Uterus (tissue), 4 donors: ENCODE measurements around the gene PLEKHD1. TPM values are rescaled to one million over a fixed set of nuclear protein-coding genes. Genes with fewer than 3 reads are reported as not detected.
"Not testable (repeated sequence)": the region's sequence is repeated elsewhere in the genome, so short reads cannot be mapped to it uniquely, and the experiment has no call there.

Source experiments
- DNase-seq, 2 donors: peaks; one replicate each; pipeline ENCODE4 v3.0.0-alpha.2; 2019 to 2020
- H3K27ac ChIP-seq, 2 donors: fragments of 200-600 bp; sonication (generic); 1 replicate in 1 of 2; 2 replicates in 1 of 2; pipeline ENCODE4 v1.5.1; 2016 to 2018
- H3K27me3 ChIP-seq, 2 donors: fragments of 200-600 bp; sonication (generic); one replicate each; pipeline ENCODE4 v1.5.1; 2018 to 2019; ENCODE audit warnings: control low read depth in 1 of 2
- H3K36me3 ChIP-seq, 2 donors: fragments of 200-600 bp; sonication (generic); one replicate each; pipeline ENCODE4 v1.5.1; 2019; ENCODE audit warnings: control low read depth in 1 of 2
- H3K4me1 ChIP-seq, 2 donors: fragments of 200-600 bp; sonication (generic); one replicate each; pipeline ENCODE4 v1.5.1; 2018 to 2019; ENCODE audit warnings: control low read depth in 1 of 2
- H3K4me3 ChIP-seq, 2 donors: fragments of 200-600 bp; sonication (generic); 1 replicate in 1 of 2; 2 replicates in 1 of 2; pipeline ENCODE4 v1.5.1; 2018 to 2019; ENCODE audit warnings: mild to moderate bottlenecking in 1 of 2
- H3K9me3 ChIP-seq, 2 donors: fragments of 200-600 bp; sonication (generic); one replicate each; pipeline ENCODE4 v1.5.1; 2019; ENCODE audit warnings: control low read depth in 1 of 2
- CTCF ChIP-seq, 4 experiments: fragments of 200-600 bp in 2 of 4; fragments of 450-650 bp in 2 of 4; sonication (generic) in 2 of 4; IDR thresholded peaks; one replicate each; pipeline ENCODE4 v1.5.1; 2016 to 2019; ENCODE audit warnings: antibody characterized with exemption in 4 of 4, mild to moderate bottlenecking in 2 of 4, moderate library complexity in 1 of 4
- POLR2A ChIP-seq, 2 donors: fragments of 450-650 bp; IDR thresholded peaks; one replicate each; pipeline ENCODE4 v1.6.1; 2016; ENCODE audit warnings: antibody characterized with exemption in 2 of 2, mild to moderate bottlenecking in 1 of 2, moderate library complexity in 1 of 2
- intact Hi-C: fragments of 100-400 bp; cut with DNase I; formaldehyde crosslinking; loops from one replicate; pipeline ENCODE4 v1.15.1; 2023; ENCODE audit warnings: low total_unique reads
- total RNA-seq, 4 donors: library from RNA; depleted of rRNA in 3 of 4; stranded (reverse); fragments of >200 nt in 3 of 4; gene quantifications; one replicate each; pipeline versions ENCODE4 v1.1.0 to v1.2.4, GENCODE V29; 2014 to 2023
- donor health status: DM: yes; HTN: yes; CAD: no.

Gene PLEKHD1
- total RNA-seq, 4 donors from 2014 or later: 0.24 to 0.76 TPM; not detected in 2

GRCh38 chr14:69473946-69474345, 10.6 kb upstream of the PLEKHD1 start:
- TF ChIP-seq CTCF (IDR thresholded peaks at IDR 0.05) (no peak), POLR2A (IDR thresholded peaks at IDR 0.05) (no peak)
- no peak for DNase-seq
- Histone ChIP-seq H3K4me3 (no peak overlapping the region), H3K27ac (no peak overlapping the region), H3K27me3 (no peaks in the 10 kb centered on the region), H3K36me3 (no peaks in the 10 kb centered on the region), H3K9me3 (no peaks in the 10 kb centered on the region), H3K4me1 (no peaks in the 10 kb centered on the region)
- intact Hi-C loops: no loop called here

- Histone ChIP-seq H3K27me3 (no peaks in the 10 kb centered on the region), H3K27ac (no peak overlapping the region), H3K4me3 (no peak overlapping the region), H3K36me3 (no peaks in the 10 kb centered on the region), H3K9me3 (no peaks in the 10 kb centered on the region), H3K4me1 (no peaks in the 10 kb centered on the region)
- intact Hi-C loops: no loop called here
- DNase-seq: no peak
- TF ChIP-seq CTCF (IDR thresholded peaks at IDR 0.05): no peak
These were observed 9.2 kb upstream of the PLEKHD1 start for GRCh38 chr14:69475194-69475818.

DNA sequence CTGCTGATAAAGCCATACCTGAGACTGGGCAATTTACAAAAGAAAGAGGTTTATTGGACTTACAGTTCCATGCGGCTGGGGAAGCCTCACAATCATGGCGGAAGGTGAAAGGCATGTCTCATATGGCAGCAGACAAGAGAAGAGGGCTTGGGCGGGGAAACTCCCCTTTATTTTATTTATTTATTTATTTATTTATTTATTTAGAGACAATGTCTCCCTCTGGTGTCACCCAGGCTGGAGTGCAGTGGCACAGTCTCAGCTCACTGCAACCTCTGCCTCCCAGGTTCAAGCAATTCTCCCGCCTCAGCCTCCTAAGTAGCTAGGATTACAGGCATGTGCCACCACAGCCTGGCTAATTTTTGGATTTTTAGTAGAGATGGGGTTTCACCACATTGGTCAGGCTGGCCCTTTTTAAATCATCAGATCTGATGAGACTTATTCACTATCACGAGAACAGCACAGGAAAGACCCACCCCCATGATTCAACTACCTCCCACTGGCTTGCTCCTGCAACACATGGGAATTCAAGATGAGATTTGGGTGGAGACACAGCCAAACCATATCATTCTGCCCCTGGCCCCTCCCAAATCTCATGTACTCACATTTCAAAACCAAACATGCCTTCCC, 7.6 kb upstream of the PLEKHD1 start:
- H3K27me3 ChIP-seq, H3K27ac ChIP-seq, DNase-seq, H3K36me3 ChIP-seq, H3K4me3 ChIP-seq, H3K4me1 ChIP-seq, H3K9me3 ChIP-seq, intact Hi-C loops: not testable (repeated sequence)

DNA sequence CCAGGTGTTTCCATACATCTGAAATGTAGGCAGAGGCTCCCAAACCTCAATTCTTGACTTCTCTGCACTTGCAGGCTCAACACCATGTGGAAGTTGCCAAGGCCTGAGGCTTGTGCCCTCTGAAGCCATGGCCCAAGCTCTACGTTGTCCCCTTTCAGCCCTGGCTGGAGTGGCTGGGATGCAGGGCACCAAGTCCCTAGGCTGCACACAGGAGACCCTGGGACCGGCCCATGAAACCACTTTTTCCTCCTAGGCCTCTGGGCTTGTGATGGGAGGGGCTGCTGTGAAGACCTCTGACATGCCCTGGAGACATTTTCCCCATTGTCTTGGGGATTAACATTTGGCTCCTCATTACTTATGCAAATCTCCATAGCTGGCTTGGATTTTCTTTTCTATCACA, 6.5 kb upstream of the PLEKHD1 start:
- H3K4me1 ChIP-seq, H3K36me3 ChIP-seq, intact Hi-C loops, DNase-seq, H3K9me3 ChIP-seq, H3K4me3 ChIP-seq, H3K27me3 ChIP-seq, H3K27ac ChIP-seq: not testable (repeated sequence)

GRCh38 chr14:69479696-69480095, 4.8 kb upstream of the PLEKHD1 start:
- no peaks in the 10 kb centered on the region for H3K36me3 ChIP-seq
- H3K27me3 ChIP-seq: peaks cover 0 to 6% of the 10 kb centered on the region in 2 donors
- TF ChIP-seq POLR2A (IDR thresholded peaks at IDR 0.05): no peak
- no peak for TF ChIP-seq CTCF (IDR thresholded peaks at IDR 0.05)
- DNase-seq: no peak
- H3K4me3 ChIP-seq: no peak overlapping the region
- H3K27ac ChIP-seq: no peak overlapping the region
- intact Hi-C loops: no loop called here
- peaks cover 0 to 13% of the 10 kb centered on the region in 2 donors for H3K4me1 ChIP-seq
- H3K9me3 ChIP-seq: no peaks in the 10 kb centered on the region

- peaks cover 0 to 10% of the 10 kb centered on the region in 2 donors for H3K27me3 ChIP-seq
- H3K4me1 ChIP-seq: peaks cover 0 to 16% of the 10 kb centered on the region in 2 donors
- H3K36me3 ChIP-seq: no peaks in the 10 kb centered on the region
- intact Hi-C loops: no loop called here
- no peak overlapping the region for H3K4me3 ChIP-seq
- DNase-seq: no peak
- no peak overlapping the region for H3K27ac ChIP-seq
- TF ChIP-seq CTCF (IDR thresholded peaks at IDR 0.05) (no peak), POLR2A (IDR thresholded peaks at IDR 0.05) (no peak)
- no peaks in the 10 kb centered on the region for H3K9me3 ChIP-seq
These were observed 4.4 kb upstream of the PLEKHD1 start for GRCh38 chr14:69480136-69480535.
